K562 (cell line): ENCODE measurements around the gene TRPC1. TPM values are rescaled to one million over a fixed set of nuclear protein-coding genes. Genes with fewer than 3 reads are reported as not detected.

ENCODE experiments used
- ATAC-seq: fragments of 200-7000 bp; cut with Tn5 transposase; 3 replicates; pipeline ENCODE4 v1.9.1; 2020; ENCODE audit warnings: moderate library complexity
- BruUV-seq: library from RNA; stranded (reverse); fragments of 400-500 nt; replicated peaks from 2 replicates; lab custom pipeline; 2021; lab: Mats Ljungman, UMichigan
- CTCF ChIA-PET: fragments of 300-600 bp; formaldehyde crosslinking; extraction: SDS; loops from one replicate; lab custom pipeline; 2021; ENCODE audit warnings: low intra/inter-chr PET ratio; lab: Yijun Ruan, JAX
- POLR2A ChIA-PET: fragments of 300-600, 350-650 bp; sonication (Branson Sonifier 250); formaldehyde crosslinking; extraction: SDS; loops from one replicate; lab custom pipeline; 2021; ENCODE audit warnings: antibody characterized with exemption, inconsistent platforms; lab: Yijun Ruan, JAX
- DNase-seq, 4 experiments: peaks; one replicate each; pipeline versions ENCODE4 v3.0.0 to v3.0.0-alpha.2; 2011 to 2018; ENCODE audit warnings: low spot score in 3 of 4, mixed read lengths in 3 of 4; ENCODE audit errors: extremely low read depth in 1 of 4
- FAIRE-seq: peaks from 2 replicates; lab custom pipeline; 2011; peaks lifted over from hg19 to GRCh38; lab: Jason Lieb, UNC
- H2AFZ ChIP-seq: 2 replicates; pipeline ENCODE4 v1.6.0; 2011; ENCODE audit warnings: low read depth, low read length, control low read depth, inconsistent platforms
- H3K27ac ChIP-seq: fragments of 200-600 bp; 3 replicates; pipeline ENCODE4 v1.8.0; 2011; ENCODE audit warnings: low read depth, mild to moderate bottlenecking, control low read depth, inconsistent platforms, low read length, moderate library complexity, mixed read lengths; ENCODE audit errors: extremely low read depth
- H3K27me3 ChIP-seq, 2 experiments: fragments of 300-600 bp in 1 of 2; 2 replicates in 1 of 2; 3 replicates in 1 of 2; pipeline versions ENCODE4 v1.6.0 to v1.8.0; 2011; ENCODE audit warnings: inconsistent platforms in 2 of 2, low read length in 2 of 2, mild to moderate bottlenecking in 1 of 2, mixed read lengths in 1 of 2, moderate library complexity in 1 of 2; ENCODE audit not compliant: control insufficient read depth in 2 of 2, insufficient read depth in 2 of 2
- H3K36me3 ChIP-seq: fragments of 300-600 bp; 3 replicates; pipeline ENCODE4 v1.8.0; 2011; ENCODE audit warnings: mild to moderate bottlenecking, low read length, inconsistent platforms; ENCODE audit not compliant: control insufficient read depth, insufficient read depth
- H3K4me1 ChIP-seq, 2 experiments: fragments of 200-600 bp in 1 of 2; replicated peaks in 1 of 2; 2 replicates in 1 of 2; 3 replicates in 1 of 2; pipeline versions ENCODE4 v1.5.1 to v1.8.0; 2011; ENCODE audit warnings: inconsistent platforms in 2 of 2, low read length in 2 of 2, mild to moderate bottlenecking in 1 of 2, mixed read lengths in 1 of 2, moderate library complexity in 1 of 2; ENCODE audit not compliant: control insufficient read depth in 2 of 2, insufficient read depth in 2 of 2
- H3K4me2 ChIP-seq: 2 replicates; pipeline ENCODE4 v1.6.1; 2011; ENCODE audit warnings: low read length, control low read depth, inconsistent platforms, mixed read lengths; ENCODE audit not compliant: insufficient read depth
- H3K4me3 ChIP-seq: fragments of 200-600 bp; sonication (generic), shearing (Covaris generic); 2 replicates; pipeline ENCODE4 v1.5.1; 2016; ENCODE audit warnings: control low read depth, inconsistent platforms
- H3K79me2 ChIP-seq: fragments of 200-600 bp; 3 replicates; pipeline ENCODE4 v1.8.0; 2011; ENCODE audit warnings: low read length, inconsistent platforms; ENCODE audit not compliant: control insufficient read depth, insufficient read depth
- H3K9ac ChIP-seq, 2 experiments: 2 replicates each; pipeline versions ENCODE4 v1.6.0 to v1.6.1; 2011; ENCODE audit warnings: low read depth in 2 of 2, low read length in 2 of 2, control low read depth in 1 of 2, inconsistent platforms in 1 of 2, mild to moderate bottlenecking in 1 of 2, mixed read lengths in 1 of 2; ENCODE audit not compliant: insufficient read depth in 1 of 2
- H3K9me1 ChIP-seq: one replicate; pipeline ENCODE4 v1.6.0; 2011; ENCODE audit warnings: inconsistent platforms, mild to moderate bottlenecking, low read length, moderate library complexity; ENCODE audit not compliant: control insufficient read depth, insufficient read depth
- H3K9me3 ChIP-seq: replicated peaks from 2 replicates; pipeline ENCODE4 v1.5.1; 2011; ENCODE audit warnings: low read depth, low read length, inconsistent platforms; ENCODE audit not compliant: control insufficient read depth, insufficient read depth
- H4K20me1 ChIP-seq: replicated peaks from 2 replicates; pipeline ENCODE4 v1.6.1; 2011; ENCODE audit warnings: low read length, inconsistent platforms, mixed read lengths; ENCODE audit not compliant: control insufficient read depth, insufficient read depth
- ARID4B ChIP-seq: sonication (generic); formaldehyde crosslinking; IDR thresholded peaks from 2 replicates; pipeline ENCODE4 v1.8.0; 2022; ENCODE audit warnings: mild to moderate bottlenecking, missing genetic modification reagents
- BRF1 ChIP-seq: IDR thresholded peaks from 3 replicates; pipeline ENCODE4 v1.6.1; 2011; ENCODE audit warnings: borderline replicate concordance, mild to moderate bottlenecking; ENCODE audit not compliant: insufficient read length; ENCODE audit errors: extremely low read depth
- CCNT2 ChIP-seq: IDR thresholded peaks from 2 replicates; pipeline ENCODE4 v1.6.1; 2011; ENCODE audit warnings: borderline replicate concordance, low read depth, mild to moderate bottlenecking, moderate library complexity, mixed read lengths, low read length; ENCODE audit not compliant: insufficient read length; ENCODE audit errors: extremely low read depth
- E2F3 ChIP-seq: fragments of 250-450 bp; sonication (Bioruptor Pico); IDR thresholded peaks from 2 replicates; pipeline ENCODE4 v1.4.0; 2020; ENCODE audit warnings: mild to moderate bottlenecking
- HNRNPLL ChIP-seq: fragments of 200-400 bp; formaldehyde crosslinking; IDR thresholded peaks from 2 replicates; pipeline ENCODE4 v1.6.1; 2017; ENCODE audit warnings: low read length, low read depth, mild to moderate bottlenecking; ENCODE audit not compliant: poor library complexity, severe bottlenecking
- IRF1 ChIP-seq: sonication (generic); formaldehyde crosslinking; IDR thresholded peaks from 2 replicates; pipeline ENCODE4 v1.8.0; 2022; ENCODE audit warnings: missing genetic modification reagents, mild to moderate bottlenecking, borderline replicate concordance
- NCOA2 ChIP-seq, 2 experiments: fragments of 450-650 bp; IDR thresholded peaks; 2 replicates each; pipeline ENCODE4 v1.6.1; 2018; ENCODE audit warnings: mild to moderate bottlenecking in 2 of 2, moderate library complexity in 1 of 2; ENCODE audit not compliant: partially characterized antibody in 2 of 2
- NR2C2 ChIP-seq, 2 experiments: fragments of 200-800 bp in 1 of 2; sonication (Bioruptor generic) in 1 of 2; sonication (generic) in 1 of 2; formaldehyde crosslinking in 1 of 2; IDR thresholded peaks; 2 replicates each; pipeline versions ENCODE4 v1.6.1 to v1.8.0; 2016 to 2022; ENCODE audit warnings: mild to moderate bottlenecking in 1 of 2, missing compliant biosample characterization in 1 of 2, missing genetic modification characterization in 1 of 2, missing genetic modification reagents in 1 of 2
- RNF2 ChIP-seq: sonication (generic); IDR thresholded peaks from 2 replicates; pipeline ENCODE4 v1.6.1; 2016
- SNIP1 ChIP-seq: fragments of 450-650 bp; IDR thresholded peaks from 2 replicates; pipeline ENCODE4 v1.7.1; 2017; ENCODE audit warnings: low read depth, mild to moderate bottlenecking
- STAT5A ChIP-seq: IDR thresholded peaks from 2 replicates; pipeline ENCODE4 v1.6.1; 2012; ENCODE audit warnings: low read length, inconsistent platforms, borderline replicate concordance
- THRA ChIP-seq: fragments of 450-650 bp; IDR thresholded peaks from 2 replicates; pipeline ENCODE4 v1.6.1; 2017; ENCODE audit warnings: mild to moderate bottlenecking, moderate library complexity
- ZFP30 ChIP-seq: fragments of 250-450 bp; sonication (Bioruptor Pico); IDR thresholded peaks from 2 replicates; pipeline ENCODE4 v1.8.0; 2022; ENCODE audit warnings: moderate library complexity, mild to moderate bottlenecking, inconsistent platforms, borderline replicate concordance
- ZNF12 ChIP-seq: sonication (generic); formaldehyde crosslinking; IDR thresholded peaks from 2 replicates; pipeline ENCODE4 v1.4.0; 2020; ENCODE audit warnings: mild to moderate bottlenecking, missing genetic modification reagents
- ZNF217 ChIP-seq: sonication (generic); formaldehyde crosslinking; IDR thresholded peaks from 2 replicates; pipeline ENCODE4 v1.8.0; 2022; ENCODE audit warnings: mild to moderate bottlenecking, missing genetic modification reagents
- ZNF57 ChIP-seq: fragments of 450-650 bp; formaldehyde crosslinking; IDR thresholded peaks from 2 replicates; pipeline ENCODE4 v1.4.0; 2020; ENCODE audit warnings: mild to moderate bottlenecking, moderate library complexity
- ZNF586 ChIP-seq: fragments of 450-650 bp; formaldehyde crosslinking; conservative IDR thresholded peaks from 2 replicates; pipeline ENCODE4 v1.4.0; 2020; ENCODE audit warnings: mild to moderate bottlenecking, moderate library complexity
- in situ Hi-C: fragments of 300-500 bp; cut with MboI; formaldehyde crosslinking; loops from 4 replicates; pipeline ENCODE4 v1.15.0; 2018; ENCODE audit warnings: inconsistent platforms, mixed read lengths
- intact Hi-C: fragments of 100-400 bp; cut with micrococcal nuclease; formaldehyde crosslinking; loops from 2 replicates; pipeline ENCODE4 v1.14.2; 2022
- polyA plus RNA-seq, 8 experiments: library from polyadenylated mRNA; depleted of rRNA in 4 of 8; stranded (reverse) in 5 of 8; unstranded in 3 of 8; fragments of >200 nt; fragmentation: Nextera tagmentation in 2 of 8; fragmentation: Illumina TruSeq in 1 of 8; extraction: Ambion mirVana in 2 of 8; extraction: Trizol in 1 of 8; gene quantifications; 2 replicates each; pipeline versions ENCODE4 v1.2.1 to v1.2.3, GENCODE V29; 2011 to 2014; ENCODE audit warnings: inconsistent platforms in 1 of 8, missing spikeins in 1 of 8
- total RNA-seq, 7 experiments: library from RNA; depleted of rRNA in 6 of 7; stranded (reverse); fragments of >200 nt in 6 of 7; fragmentation: Illumina TruSeq in 2 of 7; extraction: Trizol in 2 of 7; gene quantifications; 2 replicates each; pipeline versions ENCODE4 v1.2.1 to v1.2.3, GENCODE V29; 2011 to 2021; ENCODE audit warnings: low replicate concordance in 1 of 7

Gene TRPC1
- total and polyA plus RNA-seq, 9 of the 15 experiments (the other 6 are each of a cell fraction or from before 2014, with no cell fraction given), result 1.4 to 6.5 (median 3.0) TPM

- Histone ChIP-seq H3K79me2 (no peaks in the 10 kb centered on the region), H3K4me3 (no peak overlapping the region), H3K36me3 (no peaks in the 10 kb centered on the region), H4K20me1 (no peaks in the 10 kb centered on the region), H3K27ac (no peak overlapping the region), H3K9me1 (no peaks in the 10 kb centered on the region), H3K4me1 (no peaks in the 10 kb centered on the region), H3K9ac (no peak overlapping the region), H3K9me3 (no peaks in the 10 kb centered on the region), H3K4me2 (no peak overlapping the region), H3K27me3 (no peaks in the 10 kb centered on the region; a peak in 1 of 5 replicates), H2AFZ (no peak overlapping the region)
- BruUV-seq, result no TSS peak
- CTCF ChIA-PET, result no interaction called here
- DNase-seq (no peak), FAIRE-seq (no peak), ATAC-seq (no peak)
- no peak for TF ChIP-seq E2F3 (CRISPR knock-in tag)
- no peak for TF ChIP-seq BRF1
- TF ChIP-seq RNF2, result no peak
- no peak for TF ChIP-seq IRF1 (CRISPR knock-in tag)
- TF ChIP-seq ARID4B (CRISPR knock-in tag), result no peak
- no peak for TF ChIP-seq STAT5A
- no peak for TF ChIP-seq NR2C2 (CRISPR knock-in tag; IDR thresholded peaks at IDR 0.05)
- no peak for TF ChIP-seq NR2C2 (tag; IDR thresholded peaks at IDR 0.05)
- TF ChIP-seq NCOA2 (IDR thresholded peaks at IDR 0.05; ENCODE audit: partially characterized antibody in 2 of 2), result no peak
- no peak for TF ChIP-seq ZNF57 (CRISPR knock-in tag)
- TF ChIP-seq SNIP1, result no peak
- TF ChIP-seq ZNF586 (CRISPR knock-in tag), result no peak
- TF ChIP-seq HNRNPLL, result no peak
- no peak for TF ChIP-seq ZFP30 (CRISPR knock-in tag)
- no peak for TF ChIP-seq CCNT2
- TF ChIP-seq THRA, result no peak
- no peak for TF ChIP-seq ZNF12
- no peak for TF ChIP-seq ZNF217 (CRISPR knock-in tag)
- in situ Hi-C loops (no loop called here), intact Hi-C loops (no loop called here)
- POLR2A ChIA-PET, result interaction anchor here (0.8 kb wide), 1 partner anchor 10 kb away, joined by 3 read pairs; no protein-coding TSS in a partner anchor
Measured at GRCh38 chr3:142735462-142735861, 11.6 kb downstream of the TRPC1 start.
